HepG2 (cell line): ENCODE measurements around the gene OR52I2.

Experiments used
- BHLHE40 ChIP-seq: IDR thresholded peaks from 2 replicates; pipeline ENCODE4 v1.6.1; 2011; ENCODE audit warnings: low read length, improper control_type of control experiment
- CREB1 ChIP-seq, 2 experiments: fragments of 450-650 bp in 1 of 2; IDR thresholded peaks; 2 replicates each; pipeline ENCODE4 v1.6.1; 2016 to 2017; ENCODE audit warnings: control low read depth in 1 of 2, mild to moderate bottlenecking in 1 of 2, missing compliant biosample characterization in 1 of 2, missing genetic modification characterization in 1 of 2
- EZH2 ChIP-seq: conservative IDR thresholded peaks from 2 replicates; pipeline ENCODE4 v1.6.1; 2012; ENCODE audit warnings: mild to moderate bottlenecking, low read depth, low read length, moderate library complexity
- HOXA3 ChIP-seq: sonication (generic); formaldehyde crosslinking; IDR thresholded peaks from 2 replicates; pipeline ENCODE4 v1.5.0; 2020; ENCODE audit warnings: missing genetic modification reagents
- JUN ChIP-seq: sonication (generic); formaldehyde crosslinking; IDR thresholded peaks from 2 replicates; pipeline ENCODE4 v1.4.0; 2020; ENCODE audit warnings: mild to moderate bottlenecking, missing genetic modification reagents
- NR2F2 ChIP-seq: IDR thresholded peaks from 2 replicates; pipeline ENCODE4 v1.6.1; 2012; ENCODE audit warnings: low read depth, inconsistent platforms, borderline replicate concordance
- TAF1 ChIP-seq: sonication (generic); formaldehyde crosslinking; IDR thresholded peaks from 2 replicates; pipeline ENCODE4 v1.4.0; 2020; ENCODE audit warnings: missing genetic modification reagents
- TOE1 ChIP-seq: sonication (generic); formaldehyde crosslinking; IDR thresholded peaks from 2 replicates; pipeline ENCODE4 v1.4.0; 2020; ENCODE audit warnings: mild to moderate bottlenecking, missing genetic modification reagents
- ZNF460 ChIP-seq: sonication (generic); formaldehyde crosslinking; IDR thresholded peaks from 2 replicates; pipeline ENCODE4 v1.5.1; 2020; ENCODE audit warnings: missing genetic modification reagents, mild to moderate bottlenecking, borderline replicate concordance
- ZNF777 ChIP-seq: sonication (generic); formaldehyde crosslinking; IDR thresholded peaks from 2 replicates; pipeline ENCODE4 v1.4.0; 2020; ENCODE audit warnings: missing genetic modification reagents
- TF ChIP-seq, protein P1 (sequence below): sonication (generic); formaldehyde crosslinking; IDR thresholded peaks from 2 replicates; pipeline ENCODE4 v1.5.0; 2020; ENCODE audit warnings: mild to moderate bottlenecking, missing genetic modification reagents, moderate library complexity
- TF ChIP-seq, protein P2 (sequence below): sonication (generic); formaldehyde crosslinking; IDR thresholded peaks from 2 replicates; pipeline ENCODE4 v1.8.1; 2023; ENCODE audit warnings: mild to moderate bottlenecking, moderate library complexity, missing genetic modification reagents
- TF ChIP-seq, protein P3 (sequence below): IDR thresholded peaks from 2 replicates; pipeline ENCODE4 v1.6.1; 2016

DNA sequence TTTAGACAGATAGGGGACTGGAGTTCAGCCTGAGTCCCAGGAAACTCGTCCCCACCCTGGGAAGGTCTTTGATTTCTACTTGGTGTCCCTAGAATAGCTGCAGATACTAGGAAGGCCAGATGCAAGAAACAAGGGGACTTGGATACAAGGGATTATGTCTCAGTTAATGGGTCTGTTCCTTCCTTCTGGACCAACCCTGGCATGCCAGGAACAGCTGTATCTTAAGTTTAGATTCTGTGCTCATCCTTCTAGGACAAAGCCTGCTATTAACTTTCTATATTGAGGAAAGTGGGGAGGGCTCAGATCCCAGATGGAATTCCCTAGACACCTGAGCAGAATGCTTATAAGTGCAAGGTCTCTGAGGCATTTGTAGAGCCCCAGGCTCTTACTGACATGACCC is 40.5 kb upstream of the OR52I2 start:
- no peak for TF ChIP-seq HOXA3 (CRISPR knock-in tag)
- TF ChIP-seq, protein P1, sequence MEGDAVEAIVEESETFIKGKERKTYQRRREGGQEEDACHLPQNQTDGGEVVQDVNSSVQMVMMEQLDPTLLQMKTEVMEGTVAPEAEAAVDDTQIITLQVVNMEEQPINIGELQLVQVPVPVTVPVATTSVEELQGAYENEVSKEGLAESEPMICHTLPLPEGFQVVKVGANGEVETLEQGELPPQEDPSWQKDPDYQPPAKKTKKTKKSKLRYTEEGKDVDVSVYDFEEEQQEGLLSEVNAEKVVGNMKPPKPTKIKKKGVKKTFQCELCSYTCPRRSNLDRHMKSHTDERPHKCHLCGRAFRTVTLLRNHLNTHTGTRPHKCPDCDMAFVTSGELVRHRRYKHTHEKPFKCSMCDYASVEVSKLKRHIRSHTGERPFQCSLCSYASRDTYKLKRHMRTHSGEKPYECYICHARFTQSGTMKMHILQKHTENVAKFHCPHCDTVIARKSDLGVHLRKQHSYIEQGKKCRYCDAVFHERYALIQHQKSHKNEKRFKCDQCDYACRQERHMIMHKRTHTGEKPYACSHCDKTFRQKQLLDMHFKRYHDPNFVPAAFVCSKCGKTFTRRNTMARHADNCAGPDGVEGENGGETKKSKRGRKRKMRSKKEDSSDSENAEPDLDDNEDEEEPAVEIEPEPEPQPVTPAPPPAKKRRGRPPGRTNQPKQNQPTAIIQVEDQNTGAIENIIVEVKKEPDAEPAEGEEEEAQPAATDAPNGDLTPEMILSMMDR (CRISPR knock-in tag) = no peak
- TF ChIP-seq, protein P2, sequence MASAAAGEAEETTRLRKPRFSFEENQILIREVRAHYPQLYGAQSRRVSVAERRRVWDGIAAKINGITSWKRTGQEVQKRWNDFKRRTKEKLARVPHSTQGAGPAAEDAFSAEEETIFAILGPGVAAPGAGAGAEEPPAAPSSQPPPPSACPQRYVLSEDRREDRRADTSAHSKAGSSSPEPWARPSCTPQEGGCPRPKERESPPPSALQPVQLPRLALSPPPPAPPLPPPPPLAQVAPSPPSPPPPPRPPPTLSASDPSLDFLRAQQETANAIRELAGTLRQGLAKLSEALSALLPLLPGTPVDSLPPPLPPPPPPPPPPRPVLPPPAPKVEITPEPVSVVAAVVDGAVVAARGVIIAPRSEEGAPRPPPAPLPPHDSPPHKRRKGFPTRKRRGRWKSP (CRISPR knock-in tag) = no peak
- no peak for TF ChIP-seq EZH2
- no peak for TF ChIP-seq ZNF460
- TF ChIP-seq, protein P3, sequence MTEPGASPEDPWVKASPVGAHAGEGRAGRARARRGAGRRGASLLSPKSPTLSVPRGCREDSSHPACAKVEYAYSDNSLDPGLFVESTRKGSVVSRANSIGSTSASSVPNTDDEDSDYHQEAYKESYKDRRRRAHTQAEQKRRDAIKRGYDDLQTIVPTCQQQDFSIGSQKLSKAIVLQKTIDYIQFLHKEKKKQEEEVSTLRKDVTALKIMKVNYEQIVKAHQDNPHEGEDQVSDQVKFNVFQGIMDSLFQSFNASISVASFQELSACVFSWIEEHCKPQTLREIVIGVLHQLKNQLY (CRISPR knock-in tag) = no peak
- no peak for TF ChIP-seq BHLHE40
- TF ChIP-seq TAF1 (CRISPR knock-in tag) = no peak
- TF ChIP-seq JUN (CRISPR knock-in tag) = no peak
- TF ChIP-seq CREB1 (IDR thresholded peaks at IDR 0.05) = no peak
- no peak for TF ChIP-seq CREB1 (CRISPR knock-in tag; IDR thresholded peaks at IDR 0.05)
- TF ChIP-seq NR2F2 = no peak
- TF ChIP-seq TOE1 (CRISPR knock-in tag) = no peak
- TF ChIP-seq ZNF777 (CRISPR knock-in tag) = no peak
